ENCODE results near the gene UBXN7.
A peak's percentile ranks its signal among the peaks of the same experiment; 100 is the strongest.
"Not testable (repeated sequence)": the region's sequence is repeated elsewhere in the genome, so short reads cannot be mapped to it uniquely, and the experiment has no call there.

The UBXN7 gene, protein sequence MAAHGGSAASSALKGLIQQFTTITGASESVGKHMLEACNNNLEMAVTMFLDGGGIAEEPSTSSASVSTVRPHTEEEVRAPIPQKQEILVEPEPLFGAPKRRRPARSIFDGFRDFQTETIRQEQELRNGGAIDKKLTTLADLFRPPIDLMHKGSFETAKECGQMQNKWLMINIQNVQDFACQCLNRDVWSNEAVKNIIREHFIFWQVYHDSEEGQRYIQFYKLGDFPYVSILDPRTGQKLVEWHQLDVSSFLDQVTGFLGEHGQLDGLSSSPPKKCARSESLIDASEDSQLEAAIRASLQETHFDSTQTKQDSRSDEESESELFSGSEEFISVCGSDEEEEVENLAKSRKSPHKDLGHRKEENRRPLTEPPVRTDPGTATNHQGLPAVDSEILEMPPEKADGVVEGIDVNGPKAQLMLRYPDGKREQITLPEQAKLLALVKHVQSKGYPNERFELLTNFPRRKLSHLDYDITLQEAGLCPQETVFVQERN

GRCh38 chr3:196432137-196432879, at the start of gene UBXN7:
Gene UBXN7 (minus strand): TSS chr3:196432427. CDS start chr3:196432399, 28 bp downstream.
- peak; percentile 98 for DNase-seq (ENCODE audit: low spot score)

- DNase-seq (ENCODE audit: low spot score): no peak
Observed at GRCh38 chr3:196477678-196478077, 45.5 kb upstream of the UBXN7 start.

DNA sequence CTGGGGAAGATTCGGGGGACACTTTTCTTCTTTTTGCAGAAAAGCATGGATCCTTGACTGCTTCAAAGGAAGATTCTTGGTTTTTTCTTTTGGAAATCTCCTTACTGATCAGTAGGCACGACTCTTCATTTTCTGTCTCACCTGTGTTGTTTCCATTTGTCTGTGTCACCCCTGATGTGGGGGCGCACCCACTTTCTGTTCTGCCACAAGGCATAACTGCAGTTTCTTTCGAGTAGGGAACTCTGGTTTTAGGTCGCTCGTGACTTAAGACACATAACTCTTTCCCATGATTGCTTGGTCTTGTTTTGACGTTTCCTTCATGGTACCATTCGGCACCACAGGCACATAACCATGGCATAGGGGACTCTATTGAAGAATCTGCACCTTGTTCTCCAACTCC, 40.1 kb upstream of the UBXN7 start:
- no peak for DNase-seq (ENCODE audit: low spot score)

DNA sequence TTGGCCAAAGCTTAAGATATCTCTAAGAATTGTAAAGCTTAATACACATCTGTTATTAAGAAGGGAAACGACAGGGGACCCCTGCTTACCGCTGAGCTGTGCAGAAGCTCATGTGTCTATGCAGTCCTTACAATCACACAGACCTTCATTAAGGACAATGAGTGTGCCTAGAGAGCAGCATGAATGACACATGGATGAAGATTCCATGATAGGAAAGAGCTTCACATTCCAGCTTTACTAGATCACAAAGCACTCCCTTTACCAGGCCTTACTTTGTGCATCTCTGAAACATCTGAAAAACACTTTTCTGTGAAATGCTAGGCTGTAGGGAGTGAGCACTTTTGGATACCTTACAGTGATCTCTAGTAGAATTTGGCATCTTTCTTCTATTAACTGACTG, 39.3 kb upstream of the UBXN7 start:
- no peak for DNase-seq (ENCODE audit: low spot score)

GRCh38 chr3:196470182-196470581, 38.0 kb upstream of the UBXN7 start:
- not testable (repeated sequence) for DNase-seq (ENCODE audit: low spot score)

GRCh38 chr3:196463804-196464203, 31.6 kb upstream of the UBXN7 start:
- no peak for DNase-seq (ENCODE audit: low spot score)

GRCh38 chr3:196463478-196463756, 31.2 kb upstream of the UBXN7 start:
- DNase-seq (ENCODE audit: low spot score): no peak

DNA sequence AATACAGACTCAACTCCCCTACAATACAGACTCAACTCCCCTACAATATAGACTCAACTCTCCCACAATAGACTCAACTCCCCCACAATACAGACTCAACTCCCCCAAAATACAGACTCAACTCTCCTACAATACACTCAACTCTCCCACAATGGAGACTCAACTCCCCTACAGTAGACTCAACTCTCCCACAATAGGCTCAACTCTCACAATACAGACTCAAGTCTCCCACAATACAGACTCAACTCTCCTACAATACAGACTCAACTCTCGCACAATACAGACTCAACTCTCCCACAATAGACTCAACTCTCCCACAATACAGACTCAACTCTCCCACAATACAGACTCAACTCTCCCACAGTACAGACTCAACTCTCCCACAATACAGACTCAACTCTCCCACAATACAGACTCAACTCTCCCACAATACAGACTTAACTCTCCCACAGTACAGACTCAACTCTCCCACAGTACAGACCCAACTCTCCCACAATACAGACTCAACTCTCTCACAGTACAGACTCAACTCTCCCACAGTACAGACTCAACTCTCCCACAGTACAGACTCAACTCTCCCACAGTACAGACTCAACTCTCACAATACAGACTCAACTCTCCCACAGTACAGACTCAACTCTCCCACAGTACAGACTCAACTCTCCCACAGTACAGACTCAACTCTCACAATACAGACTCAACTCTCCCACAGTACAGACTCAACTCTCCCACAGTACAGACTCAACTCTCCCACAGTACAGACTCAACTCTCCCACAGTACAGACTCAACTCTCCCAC, 30.7 kb upstream of the UBXN7 start:
- DNase-seq (ENCODE audit: low spot score): not testable (repeated sequence)

- no peak for DNase-seq (ENCODE audit: low spot score)
Observed at GRCh38 chr3:196458063-196458462, 25.8 kb upstream of the UBXN7 start.

DNA sequence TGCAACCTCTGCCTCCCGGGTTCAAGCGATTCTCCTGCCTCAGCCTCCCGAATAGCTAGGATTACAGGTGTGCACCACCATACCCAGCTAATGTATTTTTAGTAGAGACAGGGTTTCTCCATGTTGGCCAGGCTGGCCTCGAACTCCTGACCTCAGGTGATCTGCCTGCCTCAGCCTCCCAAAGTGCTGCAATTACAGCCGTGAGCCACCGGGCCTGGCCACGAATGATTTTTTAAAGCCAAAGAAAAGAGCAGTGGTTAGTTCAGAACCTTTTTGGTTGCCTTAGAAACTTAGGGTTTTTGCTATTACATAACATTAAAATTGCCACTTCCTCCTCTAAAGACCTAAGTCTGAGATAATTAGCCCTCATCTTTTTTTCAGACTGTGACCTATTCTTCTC, 25.2 kb upstream of the UBXN7 start:
- not testable (repeated sequence) for DNase-seq (ENCODE audit: low spot score)

DNA sequence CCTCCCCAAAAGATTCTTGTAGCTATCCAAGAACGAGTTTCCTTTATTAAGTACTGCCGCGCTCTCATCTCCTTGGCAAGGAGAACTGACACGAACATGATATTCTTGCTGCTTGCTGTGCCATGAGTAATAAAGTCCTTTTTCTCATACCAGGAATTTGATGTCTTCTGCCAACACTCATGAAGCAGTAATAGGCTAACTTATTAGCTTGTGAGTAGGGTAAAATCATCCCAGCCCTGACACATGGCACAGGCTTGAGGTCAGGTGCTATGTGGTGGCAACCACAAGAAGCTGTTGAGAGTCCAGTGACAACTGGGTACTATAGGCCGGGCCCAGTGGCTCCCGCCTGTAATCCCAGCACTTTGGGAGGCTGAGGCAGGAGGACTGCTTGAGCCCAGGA, 22.7 kb upstream of the UBXN7 start:
- DNase-seq (ENCODE audit: low spot score): no peak

DNA sequence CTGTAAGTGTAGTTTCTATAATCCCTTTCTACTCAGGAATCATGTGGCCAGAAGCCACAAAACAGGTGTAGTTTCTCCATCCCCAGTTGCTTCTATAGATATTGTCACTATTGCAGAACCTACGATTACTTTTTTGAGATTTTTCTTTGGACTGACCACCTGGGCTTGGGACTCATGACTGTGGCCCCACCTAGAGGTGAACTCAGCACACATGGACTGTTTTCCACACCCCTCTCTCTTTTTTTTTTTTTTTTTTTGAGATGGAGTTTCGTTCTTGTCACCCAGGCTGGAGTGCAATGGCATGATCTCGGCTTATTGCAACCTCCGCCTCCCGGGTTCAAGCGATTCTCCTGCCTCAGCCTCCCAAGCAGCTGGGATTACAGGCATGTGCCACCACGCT, 13.2 kb upstream of the UBXN7 start:
- DNase-seq (ENCODE audit: low spot score): peak; percentile 47

GRCh38 chr3:196444500-196444894, 12.3 kb upstream of the UBXN7 start:
- no peak for DNase-seq (ENCODE audit: low spot score)

DNA sequence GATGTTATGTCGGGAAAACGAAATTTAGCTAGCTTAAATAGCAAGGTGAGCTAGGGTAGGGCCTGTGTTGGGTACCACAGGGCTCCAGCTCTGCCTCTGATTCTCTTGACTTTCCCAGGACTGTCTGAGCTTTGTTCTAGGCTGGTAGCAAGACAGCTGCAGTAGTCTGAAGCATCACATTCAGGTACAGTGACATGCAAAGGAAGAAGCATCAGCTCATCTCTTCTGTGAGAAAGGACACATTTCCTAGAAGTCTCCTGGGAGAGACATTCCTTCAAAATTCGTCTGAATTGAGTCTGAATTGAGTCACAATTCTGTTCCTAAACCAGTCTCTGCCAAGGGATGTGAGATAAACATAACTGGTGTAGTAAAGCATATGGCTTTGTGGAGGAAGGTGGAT, 8.5 kb upstream of the UBXN7 start:
- no peak for DNase-seq (ENCODE audit: low spot score)

DNA sequence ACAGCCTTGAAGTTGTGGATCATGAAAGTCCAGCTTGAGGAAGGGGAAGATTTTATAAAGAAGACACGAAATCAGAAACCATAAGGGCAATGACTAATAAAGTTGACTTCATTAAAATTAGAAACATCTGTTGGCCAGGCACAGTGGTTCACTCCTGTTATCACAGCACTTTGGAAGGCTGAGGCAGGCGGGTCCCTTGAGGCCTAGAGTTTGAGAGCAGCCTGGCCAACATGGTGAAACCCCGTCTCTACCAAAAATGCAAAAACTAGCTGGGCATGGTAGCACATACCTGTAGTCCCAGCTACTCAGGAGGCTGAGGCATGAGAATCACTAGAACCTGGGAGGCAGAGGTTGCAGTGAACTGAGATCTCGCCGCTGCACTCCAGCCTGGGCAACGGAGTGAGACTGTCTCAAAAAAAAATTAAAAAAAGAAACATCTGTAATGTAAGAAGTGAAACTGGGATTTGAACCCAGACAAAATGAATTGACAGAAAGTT, 7.9 kb upstream of the UBXN7 start:
- no peak for DNase-seq (ENCODE audit: low spot score)

DNA sequence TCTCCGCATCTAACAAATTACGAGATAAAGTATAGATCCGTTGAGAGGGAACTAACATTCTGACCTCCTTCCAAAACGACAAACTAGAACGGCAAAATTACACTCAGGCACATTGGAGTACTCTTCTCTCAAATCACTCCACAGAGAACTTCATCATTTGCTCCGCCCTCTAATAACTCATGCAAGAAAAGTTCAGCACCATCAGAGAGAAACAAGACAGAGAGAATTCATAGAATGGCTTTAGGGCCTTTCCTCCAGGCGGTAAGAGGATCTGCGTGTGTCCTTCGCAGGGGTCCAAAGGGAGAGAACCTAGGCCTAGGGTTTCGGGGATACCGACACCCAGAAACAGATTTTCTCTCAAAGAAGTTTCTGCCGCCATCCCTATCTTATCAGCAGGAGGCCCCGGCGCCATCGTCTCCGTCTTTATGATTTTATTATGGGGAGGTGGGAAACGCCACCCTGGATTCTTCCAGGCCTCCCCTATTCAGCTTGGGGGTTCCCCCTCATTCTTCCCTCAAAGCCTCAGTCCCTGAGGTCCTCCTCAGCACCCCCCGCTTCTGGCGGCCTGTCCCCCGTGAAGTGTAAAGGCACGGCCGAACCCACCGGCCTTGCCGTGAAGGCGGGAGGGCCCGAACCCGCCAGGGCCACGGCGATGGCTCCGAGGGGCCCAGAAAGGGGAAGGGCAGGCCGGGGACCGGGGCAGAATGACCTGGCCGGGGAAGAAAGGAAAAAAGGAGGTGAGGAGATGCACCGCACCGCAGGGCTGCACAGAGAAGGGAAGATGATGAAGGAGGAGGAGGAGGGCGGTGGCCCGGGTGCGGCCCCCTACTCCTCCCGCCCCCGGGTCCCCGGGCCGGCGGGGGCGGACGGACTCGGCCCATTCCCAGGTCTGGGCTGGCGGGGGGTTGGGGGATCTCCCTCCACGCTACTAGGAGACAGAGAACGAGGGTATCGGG, 768 bp downstream of the UBXN7 start:
- DNase-seq (ENCODE audit: low spot score): peak; percentile 43

DNA sequence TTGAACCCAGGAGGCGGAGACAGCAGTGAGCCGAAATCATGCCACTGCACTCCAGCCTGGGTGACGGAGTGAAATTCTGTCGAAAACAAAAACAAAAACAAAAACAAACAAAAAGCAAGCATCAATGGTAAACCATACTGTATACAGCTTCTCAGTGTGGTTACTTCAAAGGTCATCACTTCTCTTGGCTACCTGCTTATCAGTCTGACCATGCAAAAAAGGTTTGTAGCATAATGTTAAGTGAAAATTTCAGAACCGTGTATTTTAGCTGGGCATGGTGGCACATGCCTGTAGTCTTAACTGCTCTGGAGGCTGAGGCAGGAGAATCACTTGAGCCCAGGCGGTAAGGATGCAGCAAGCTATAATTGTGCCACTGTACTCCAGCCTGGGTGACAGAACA, 4.2 kb downstream of the UBXN7 start:
- no peak for DNase-seq (ENCODE audit: low spot score)

GRCh38 chr3:196424421-196424820, 7.8 kb downstream of the UBXN7 start:
- not testable (repeated sequence) for DNase-seq (ENCODE audit: low spot score)

- DNase-seq (ENCODE audit: low spot score): no peak
Observed at GRCh38 chr3:196423044-196423781, 9.0 kb downstream of the UBXN7 start.

- DNase-seq (ENCODE audit: low spot score): not testable (repeated sequence)
Observed at GRCh38 chr3:196421668-196422067, 10.6 kb downstream of the UBXN7 start.

GRCh38 chr3:196419386-196419785, 12.8 kb downstream of the UBXN7 start:
- DNase-seq (ENCODE audit: low spot score): no peak

Data from HuH-7 (cell line).